HG03045 (cell line): Measurements from ENCODE around the gene FLYWCH1.
A peak's percentile ranks its signal among the peaks of the same experiment; 100 is the strongest.

Experiments
- ATAC-seq: cut with Tn5 transposase; IDR thresholded peaks from one replicate; pipeline ENCODE4 v1.9.1; 2021; ENCODE audit warnings: mild to moderate bottlenecking, moderate library complexity; ENCODE audit not compliant: unreplicated experiment

FLYWCH1 gene

DNA sequence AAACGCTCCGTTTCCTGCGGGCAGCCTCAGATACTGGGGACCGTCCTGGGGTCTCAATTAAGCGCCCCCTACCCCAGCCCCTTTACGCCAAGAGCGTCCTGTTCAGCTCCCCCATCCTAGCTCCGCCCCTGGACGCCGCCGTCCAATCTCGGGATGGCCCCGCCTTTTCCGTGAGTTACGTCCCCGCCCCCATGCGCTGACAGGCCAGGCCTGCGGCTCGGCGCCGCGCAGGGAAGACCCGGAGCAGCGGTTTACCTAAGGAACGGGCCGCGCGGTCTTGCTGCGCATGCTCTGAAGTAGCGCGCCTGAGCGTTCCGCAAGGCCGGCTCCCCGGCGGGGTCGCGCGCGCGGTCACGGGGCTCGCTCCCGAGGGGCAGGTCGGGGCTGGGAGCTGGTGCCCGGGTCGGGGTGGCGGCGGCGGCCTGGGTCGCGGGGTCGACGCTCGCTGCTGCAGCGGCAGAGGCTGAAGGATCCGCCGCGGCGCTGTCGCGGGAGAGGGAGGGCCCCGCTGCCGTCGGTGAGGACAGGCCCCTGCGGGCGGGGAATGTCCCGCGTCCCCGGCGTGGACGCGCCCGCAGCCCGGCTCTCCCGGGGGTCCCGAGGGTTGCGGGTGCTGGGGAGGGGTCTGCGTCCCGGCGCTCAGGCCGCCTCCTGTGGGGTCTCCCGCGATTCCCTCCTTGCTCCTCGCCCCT, at the start of gene FLYWCH1:
FLYWCH1 (plus strand) TSS at position 294 of the 692 bp plus-strand sequence. CDS start 17,755 bp downstream, outside the sequence.
- ATAC-seq = peak; percentile 90

DNA sequence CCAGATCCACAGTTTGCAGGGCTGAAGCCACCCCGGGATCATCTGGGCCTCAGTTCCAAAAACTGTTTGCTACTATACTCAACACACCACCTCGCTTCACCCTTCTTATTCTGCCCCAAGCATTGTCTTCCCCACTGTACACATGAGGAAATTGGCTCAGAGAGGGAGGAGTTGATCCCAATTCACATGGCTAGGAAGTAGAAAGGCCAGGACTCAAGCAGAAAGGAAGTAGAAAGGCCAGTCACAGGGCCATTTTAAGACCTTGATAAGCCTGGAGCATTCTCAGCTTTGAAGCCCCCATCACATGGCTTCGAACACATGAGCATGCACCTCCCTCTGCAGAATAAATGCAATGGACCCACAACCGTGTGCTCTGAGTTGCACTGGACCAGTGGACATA, 46.1 kb upstream of the FLYWCH1 start:
- no peak for ATAC-seq

DNA sequence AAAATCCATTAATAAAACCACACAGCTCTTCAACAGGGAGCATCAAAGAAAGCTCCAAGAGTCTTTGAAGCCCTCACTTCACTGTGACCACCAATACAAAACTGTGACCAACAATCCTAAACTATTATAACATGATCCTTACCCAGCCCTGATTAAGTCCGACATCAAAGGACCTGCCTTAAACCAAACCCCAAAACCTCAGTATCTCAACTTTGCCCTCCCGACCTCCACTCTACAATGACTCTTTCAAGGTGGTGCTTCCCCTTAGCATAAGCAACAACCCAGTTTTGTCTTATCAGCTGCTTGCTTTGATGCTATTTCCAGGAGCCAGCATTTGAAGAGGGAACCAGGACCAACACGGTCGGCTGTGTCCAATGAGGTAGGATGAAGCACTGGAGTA, 45.3 kb upstream of the FLYWCH1 start:
- ATAC-seq = no peak

DNA sequence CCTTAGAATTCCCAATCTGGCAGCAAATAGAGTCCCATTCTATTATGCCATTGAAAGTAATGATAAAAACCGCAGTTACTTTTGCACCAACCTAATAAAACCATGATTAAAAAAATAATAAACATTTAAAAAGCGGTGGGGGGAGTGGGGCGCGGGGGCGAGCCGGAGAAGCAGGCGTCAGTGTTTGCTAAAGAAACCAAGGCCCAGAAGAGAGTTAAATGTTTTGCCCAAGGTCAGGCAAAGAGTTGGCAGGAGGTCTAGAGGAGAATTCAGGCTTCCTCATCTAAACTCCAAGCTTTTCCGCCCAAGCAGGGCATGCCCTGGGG, 44.1 kb upstream of the FLYWCH1 start:
- ATAC-seq = no peak

- ATAC-seq = peak; percentile 84
Observed at GRCh38 chr16:2867987-2868789, 43.5 kb upstream of the FLYWCH1 start.

GRCh38 chr16:2871926-2872325, 39.8 kb upstream of the FLYWCH1 start:
- ATAC-seq = no peak

- ATAC-seq = no peak
Observed at GRCh38 chr16:2874032-2874911, 37.5 kb upstream of the FLYWCH1 start.

DNA sequence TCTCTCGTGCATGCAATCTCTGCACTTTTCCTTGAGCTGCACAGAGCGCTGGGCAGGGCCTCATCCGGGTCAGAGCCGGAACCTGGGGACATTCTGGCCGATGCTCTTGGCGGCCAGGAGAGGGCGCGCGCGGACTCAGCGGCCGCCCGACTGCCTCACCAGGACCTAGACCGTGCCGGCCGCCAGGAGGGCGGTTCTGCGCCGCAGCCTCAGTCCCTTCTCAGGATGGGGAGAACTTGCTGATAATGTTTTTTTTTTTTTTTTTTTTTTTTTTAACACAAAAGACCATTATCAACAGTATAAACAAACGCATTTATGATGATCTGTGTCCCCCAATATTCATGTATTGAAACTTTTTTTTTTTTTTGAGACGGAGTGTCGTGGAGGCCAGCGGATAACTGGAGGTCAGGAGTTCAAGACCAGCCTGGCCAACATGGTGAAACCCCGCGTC, 36.8 kb upstream of the FLYWCH1 start:
- ATAC-seq = no peak

DNA sequence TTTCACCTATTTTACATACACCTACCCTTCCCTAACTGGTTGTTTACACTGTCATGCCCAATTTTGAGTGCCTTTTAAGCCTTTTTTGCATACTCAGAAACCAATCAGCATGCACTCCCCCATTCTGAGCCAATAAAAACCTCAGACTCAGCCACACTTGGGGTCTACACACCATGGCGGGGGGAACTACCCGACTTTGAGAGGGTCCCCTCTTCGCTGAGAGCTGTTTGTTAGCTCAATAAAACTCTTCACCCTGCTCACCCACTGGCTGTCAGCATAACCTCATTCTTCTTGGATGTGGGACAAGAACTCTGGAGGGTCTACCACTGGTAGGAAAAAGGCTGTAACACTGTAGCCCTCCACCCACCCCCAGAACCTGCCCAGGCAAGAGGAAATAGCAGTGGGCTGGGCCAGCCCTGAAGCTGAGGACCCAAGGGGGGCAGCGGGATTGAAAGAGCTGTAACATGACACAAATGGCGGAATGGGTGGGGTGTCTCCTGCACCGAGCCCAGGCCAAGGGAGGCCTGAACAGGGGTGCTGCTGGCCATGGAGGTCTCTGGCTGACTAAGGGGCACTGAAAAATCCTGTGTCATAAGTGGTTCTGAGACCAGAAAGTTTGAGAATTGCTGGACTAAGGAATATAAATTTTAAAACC, 31.8 kb upstream of the FLYWCH1 start:
- ATAC-seq = no peak

- ATAC-seq = peak; percentile 7
Observed at GRCh38 chr16:2881783-2882649, 29.7 kb upstream of the FLYWCH1 start.

- ATAC-seq = peak; percentile 91
Observed at GRCh38 chr16:2882650-2883457, 28.9 kb upstream of the FLYWCH1 start, which contains the start of gene FLYWCH2. Gene FLYWCH2, plus strand, starts transcription at chr16:2883215. Its CDS starts 13,235 bp downstream, at chr16:2896450.

DNA sequence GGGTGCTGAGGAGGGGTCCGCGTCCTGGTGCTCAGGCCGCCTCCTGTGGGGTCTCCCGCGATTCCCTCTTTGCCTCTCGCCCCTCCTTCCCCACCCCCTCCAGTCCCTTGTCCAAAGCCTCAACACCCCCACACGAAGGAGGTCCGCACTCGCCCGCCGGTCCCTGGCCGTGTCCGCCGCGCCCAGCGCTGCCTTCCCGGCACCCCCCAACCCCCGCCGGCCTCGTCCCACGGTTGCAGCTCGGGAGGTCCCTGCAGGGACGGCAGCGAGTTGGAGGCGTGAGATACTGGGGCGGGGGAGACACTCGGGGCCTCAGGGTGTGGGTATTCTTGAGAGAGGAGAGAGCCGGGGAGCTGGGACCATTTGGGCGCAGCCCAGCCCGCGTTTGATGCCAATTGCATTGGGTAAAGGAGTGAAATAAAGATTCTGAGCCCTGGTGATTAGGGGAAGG, 28.2 kb upstream of the FLYWCH1 start:
- ATAC-seq = no peak

GRCh38 chr16:2884041-2884451, 27.7 kb upstream of the FLYWCH1 start:
- ATAC-seq = no peak

GRCh38 chr16:2894231-2894630, 17.5 kb upstream of the FLYWCH1 start:
- ATAC-seq = no peak

DNA sequence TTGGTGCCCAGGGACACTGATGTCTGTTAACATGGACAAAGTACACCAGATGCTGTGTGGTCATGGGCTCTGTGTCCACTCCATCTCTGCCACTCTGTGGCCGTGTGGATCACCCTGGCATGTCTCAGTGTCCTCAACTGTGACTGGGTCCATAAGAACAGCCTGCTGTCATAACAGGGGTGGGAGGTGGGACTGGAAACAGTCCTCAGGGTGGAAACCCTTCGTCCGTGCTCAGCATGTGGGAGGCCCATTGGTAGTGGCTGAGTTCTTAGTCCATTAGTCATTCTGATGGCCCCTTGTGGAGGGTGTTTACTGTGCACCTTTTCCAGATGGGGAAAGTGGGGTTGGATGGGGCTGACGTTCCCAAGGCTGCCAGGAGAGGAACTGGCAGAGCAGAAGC, 15.9 kb upstream of the FLYWCH1 start:
- no peak for ATAC-seq

- no peak for ATAC-seq
Observed at GRCh38 chr16:2896480-2897010, 15.2 kb upstream of the FLYWCH1 start.

- no peak for ATAC-seq
Observed at GRCh38 chr16:2897110-2897509, 14.6 kb upstream of the FLYWCH1 start.

- no peak for ATAC-seq
Observed at GRCh38 chr16:2898831-2899563, 12.7 kb upstream of the FLYWCH1 start.
